ENCODE measurements around the gene CYB5A.
A peak's percentile ranks its signal among the peaks of the same experiment; 100 is the strongest.
"Not testable (repeated sequence)": the region's sequence is repeated elsewhere in the genome, so short reads cannot be mapped to it uniquely, and the experiment has no call there.

Gene CYB5A, protein sequence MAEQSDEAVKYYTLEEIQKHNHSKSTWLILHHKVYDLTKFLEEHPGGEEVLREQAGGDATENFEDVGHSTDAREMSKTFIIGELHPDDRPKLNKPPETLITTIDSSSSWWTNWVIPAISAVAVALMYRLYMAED

DNA sequence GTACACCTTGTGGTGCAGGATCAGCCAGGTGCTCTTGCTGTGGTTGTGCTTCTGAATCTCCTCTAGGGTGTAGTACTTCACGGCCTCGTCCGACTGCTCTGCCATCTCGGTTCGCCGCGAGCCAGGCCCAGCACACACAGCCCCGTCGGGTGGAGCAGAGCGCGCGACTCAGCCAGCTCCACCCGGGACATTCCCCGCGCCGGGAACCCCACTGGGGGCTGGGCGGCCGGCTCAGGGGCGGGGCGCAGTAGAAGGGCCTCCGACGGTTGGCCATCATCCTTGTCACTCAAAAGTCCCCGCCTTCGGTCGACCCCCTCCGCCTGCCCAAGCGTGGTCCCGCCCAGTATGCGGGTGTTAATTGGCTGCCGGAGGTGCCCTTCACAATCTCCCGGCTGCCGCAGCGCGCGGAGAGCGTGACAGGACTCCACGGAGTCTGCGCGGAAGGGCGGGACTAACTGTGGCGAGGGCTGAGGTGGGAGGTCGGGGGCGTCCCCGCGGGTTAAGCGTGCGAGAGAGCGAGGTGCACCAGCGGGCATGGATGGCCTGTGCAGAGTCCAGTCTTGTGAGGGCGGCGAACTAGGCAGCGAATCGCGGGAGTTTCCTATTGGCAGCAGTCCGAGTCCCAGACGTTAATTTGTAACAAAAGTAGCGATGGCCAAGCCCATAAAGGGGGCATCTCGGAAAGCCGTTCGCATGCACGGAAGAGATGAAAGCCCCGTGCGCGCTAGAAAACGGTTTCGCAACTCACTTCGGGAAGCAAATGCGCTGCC lies at the start of gene CYB5A:
Gene CYB5A, minus strand, starts transcription at position 193 of the 770 bp plus-strand sequence. Its CDS starts 88 bp downstream, at position 105.
- DNase-seq = no peak

DNA sequence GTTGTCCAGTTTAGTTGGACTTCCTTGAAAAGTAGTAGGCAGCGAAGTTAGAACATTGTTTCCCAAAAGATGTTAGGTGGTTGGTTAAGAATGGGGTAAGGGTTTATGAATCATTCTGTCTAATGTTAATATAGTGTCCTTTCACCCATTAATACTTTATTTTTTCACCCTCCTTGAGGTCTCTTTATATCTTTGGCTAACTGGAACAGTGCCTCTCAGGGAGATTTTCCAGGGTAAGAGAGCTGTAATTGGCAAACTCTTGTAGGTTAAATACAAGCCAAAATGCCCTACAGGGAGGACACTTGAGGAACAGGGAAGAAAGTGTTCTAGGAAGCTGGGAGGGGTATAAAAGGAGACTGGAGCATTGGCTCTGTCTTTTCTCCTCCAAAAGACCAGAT lies 46.1 kb upstream of the CYB5A start:
- no peak for DNase-seq

DNA sequence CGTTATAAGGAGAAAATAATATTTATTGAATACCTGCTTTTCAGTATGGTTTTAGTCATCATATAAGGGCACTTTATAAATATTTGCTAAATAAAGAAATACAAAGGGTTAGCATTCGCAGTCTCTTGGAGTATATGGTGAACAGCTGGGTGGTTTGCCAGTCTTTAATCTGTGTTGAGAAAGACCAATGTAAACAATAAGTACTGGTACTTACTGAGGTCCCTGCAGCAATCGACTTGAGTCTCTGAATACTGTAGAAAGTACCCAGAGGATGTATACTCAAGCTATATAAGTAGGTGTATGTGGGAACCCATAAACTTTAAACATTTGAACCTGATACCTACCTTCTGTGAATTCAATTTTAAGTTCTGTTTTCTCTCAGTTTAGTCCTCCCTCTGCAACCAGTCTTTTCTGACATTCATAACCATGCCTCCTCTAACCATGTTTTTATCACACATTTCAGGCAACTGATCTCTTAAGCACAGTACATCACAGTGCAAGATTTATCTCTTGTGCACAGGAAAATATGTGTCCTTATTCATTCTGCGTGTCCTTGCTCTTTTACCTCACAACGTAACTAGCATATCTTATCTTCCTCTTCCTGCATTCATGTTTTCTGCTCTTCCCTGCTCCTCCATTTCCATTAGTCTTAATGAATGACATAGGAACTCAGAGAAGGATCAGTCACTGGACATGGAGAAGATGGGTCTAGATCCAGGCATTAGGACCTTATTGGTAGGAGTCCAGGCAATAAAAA lies 45.6 kb upstream of the CYB5A start:
- no peak for DNase-seq

DNA sequence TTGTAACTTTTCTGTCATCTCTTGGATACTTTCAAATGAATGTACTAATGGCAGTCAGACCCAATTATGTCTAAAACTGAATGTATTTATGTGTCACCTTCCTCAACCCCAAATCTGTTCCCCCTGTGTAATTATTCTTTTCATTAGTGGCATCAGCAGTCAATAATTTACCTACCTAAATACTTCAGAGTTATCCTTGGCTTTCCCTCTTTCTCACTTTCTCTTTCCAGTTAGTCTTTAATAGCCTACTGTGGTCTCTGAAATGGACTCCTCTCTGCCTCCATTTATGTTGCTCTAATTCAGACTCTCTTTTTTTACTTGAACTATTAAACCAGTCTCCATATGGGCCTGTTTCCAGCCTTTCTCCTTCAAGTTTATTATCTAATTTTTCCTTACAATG lies 44.9 kb upstream of the CYB5A start:
- no peak for DNase-seq

DNA sequence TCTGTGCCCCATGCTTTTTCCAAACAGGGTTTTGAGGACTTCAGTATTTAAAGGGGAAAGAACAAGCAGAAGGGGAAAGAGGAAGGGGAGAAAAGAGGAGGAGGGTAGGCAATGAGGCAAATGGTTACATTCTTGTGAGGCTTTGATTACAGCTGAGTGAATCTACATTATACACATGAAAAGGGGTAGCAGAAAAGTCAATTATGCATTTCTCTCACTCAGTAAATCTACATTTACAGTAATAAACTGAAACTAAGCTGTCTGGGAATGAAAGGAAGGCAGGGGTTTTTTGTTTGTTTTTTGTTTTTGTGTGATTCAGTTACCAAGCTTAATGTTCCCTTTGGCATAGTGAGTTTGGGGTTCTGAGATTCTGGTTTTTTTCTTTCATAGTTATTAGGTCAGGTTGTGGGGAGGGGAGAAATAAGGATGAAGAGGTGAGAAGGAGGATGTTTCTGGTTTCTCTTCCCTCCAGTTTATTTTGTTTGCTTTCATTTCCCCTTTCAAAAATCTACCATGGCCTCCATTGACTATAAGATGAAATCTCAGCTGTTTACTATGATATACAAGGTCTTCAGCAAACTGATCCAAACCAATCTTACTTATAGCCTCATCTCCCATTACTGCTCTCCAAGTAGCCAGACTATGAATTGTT lies 42.6 kb upstream of the CYB5A start:
- peak; percentile 17 for DNase-seq

DNA sequence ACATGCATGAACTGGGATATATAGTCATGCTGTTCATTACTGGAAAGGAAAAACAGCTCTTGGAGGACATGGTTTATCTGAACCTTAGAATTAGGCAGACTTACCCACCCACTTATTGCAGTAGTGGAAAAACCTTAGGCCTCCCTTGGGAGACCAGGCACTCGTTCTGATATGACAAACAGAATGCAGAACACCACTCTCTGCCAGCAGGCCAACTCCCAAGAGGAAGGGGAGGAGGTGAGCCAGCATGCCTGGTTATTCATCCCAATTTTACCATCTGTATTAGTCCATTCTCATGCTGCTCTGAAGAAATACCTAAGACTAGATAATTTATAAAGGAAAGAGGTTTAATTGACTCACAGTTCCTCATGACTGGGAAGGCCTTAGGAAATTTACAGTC lies 41.3 kb upstream of the CYB5A start:
- DNase-seq = no peak

DNA sequence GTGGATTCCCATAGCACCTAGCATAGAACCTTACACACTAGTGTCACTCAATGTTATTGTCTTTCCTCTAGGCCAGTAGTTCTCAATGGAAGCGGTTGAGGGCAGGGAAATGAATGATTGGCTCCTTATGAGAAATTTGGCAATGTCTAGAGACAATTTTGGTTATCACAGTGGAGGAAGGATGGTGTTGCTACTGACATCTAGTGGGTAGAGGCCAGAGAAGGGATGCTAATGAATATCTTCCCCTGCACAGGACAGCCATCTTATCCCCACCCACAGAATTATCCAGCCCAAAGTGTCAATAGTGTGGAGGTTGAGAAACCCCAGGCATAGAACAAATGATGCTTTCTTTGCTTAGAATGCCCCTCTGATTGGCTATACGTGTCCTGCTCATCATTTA lies 39.6 kb upstream of the CYB5A start:
- DNase-seq = no peak

DNA sequence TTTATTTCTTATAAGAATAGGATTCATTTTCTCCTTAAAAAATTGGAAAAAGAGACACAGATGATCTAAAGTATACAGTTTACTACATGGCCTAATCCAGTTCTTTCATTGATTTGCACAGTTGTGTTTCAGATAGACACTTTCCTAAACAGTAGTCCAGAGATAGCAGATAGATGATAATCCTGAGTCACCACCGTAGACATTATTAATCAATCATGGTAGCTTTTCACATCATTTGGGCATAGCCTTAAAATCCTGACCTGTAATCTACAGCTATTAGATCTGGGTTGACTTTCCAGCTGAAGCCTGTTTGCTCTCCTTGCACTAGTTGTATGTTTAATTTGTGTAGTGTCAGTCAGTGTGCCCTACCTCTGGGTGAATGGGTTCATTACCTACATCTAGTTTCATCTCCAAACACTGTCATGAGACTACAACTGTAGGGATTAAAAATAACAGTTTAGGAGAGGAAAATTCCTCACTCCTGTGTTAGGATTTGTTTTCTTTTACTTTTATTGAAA lies 38.0 kb upstream of the CYB5A start:
- no peak for DNase-seq

DNA sequence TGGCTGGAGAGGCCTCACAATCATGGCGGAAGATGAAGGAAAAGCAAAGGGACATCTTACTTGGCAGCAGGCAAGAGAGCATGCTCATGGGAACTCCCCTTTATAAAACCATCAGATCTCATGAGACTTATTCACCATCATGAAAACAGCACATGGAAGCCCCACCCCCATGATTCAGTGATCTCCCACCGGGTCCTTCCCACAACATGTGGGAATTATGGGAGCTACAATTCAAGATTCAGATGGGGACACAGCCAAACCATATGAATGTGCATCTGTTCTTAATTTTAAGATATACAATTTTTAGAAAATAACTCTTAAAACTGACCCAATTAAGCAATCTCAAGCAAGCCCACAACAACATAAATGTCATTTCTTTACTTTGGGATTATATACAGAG lies 36.4 kb upstream of the CYB5A start:
- no peak for DNase-seq

DNA sequence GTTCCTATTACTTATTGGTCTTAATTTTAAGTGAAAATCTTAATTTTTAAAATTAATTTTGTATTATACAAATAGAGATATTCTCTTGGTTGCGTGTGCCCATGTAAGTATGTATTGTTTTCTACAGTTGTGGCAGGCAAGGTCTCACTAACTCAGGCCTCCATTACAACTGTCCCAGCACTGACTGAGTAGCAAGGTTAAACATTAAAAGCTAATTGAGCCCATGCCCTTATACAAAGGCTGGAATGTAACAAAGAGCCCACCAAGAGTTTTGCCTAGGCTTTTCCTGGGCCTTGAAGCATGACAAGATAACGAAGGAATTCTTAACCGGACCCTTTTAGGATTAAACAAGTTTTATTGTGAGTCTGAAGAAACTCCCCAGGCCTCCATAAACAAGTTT lies 35.0 kb upstream of the CYB5A start:
- not testable (repeated sequence) for DNase-seq

DNA sequence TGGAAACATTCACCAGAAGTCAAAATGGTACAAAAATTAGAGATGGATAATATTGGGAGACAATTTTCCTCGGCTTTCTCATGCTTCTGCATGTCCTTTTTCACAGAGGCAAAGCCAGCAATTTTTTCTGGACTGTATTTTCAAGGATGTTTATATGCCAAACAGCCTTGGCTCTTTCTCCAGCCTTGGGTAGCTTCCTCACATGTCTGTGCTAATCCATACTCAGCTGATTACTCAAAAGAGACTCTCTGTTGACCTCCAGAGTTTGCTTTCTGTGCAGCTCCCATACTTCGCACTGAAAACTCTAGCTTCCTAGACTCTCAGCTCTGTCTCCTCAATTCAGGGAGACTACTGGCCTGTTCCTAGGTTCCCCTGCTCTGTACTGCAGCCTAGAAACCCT lies 34.5 kb upstream of the CYB5A start:
- no peak for DNase-seq

DNA sequence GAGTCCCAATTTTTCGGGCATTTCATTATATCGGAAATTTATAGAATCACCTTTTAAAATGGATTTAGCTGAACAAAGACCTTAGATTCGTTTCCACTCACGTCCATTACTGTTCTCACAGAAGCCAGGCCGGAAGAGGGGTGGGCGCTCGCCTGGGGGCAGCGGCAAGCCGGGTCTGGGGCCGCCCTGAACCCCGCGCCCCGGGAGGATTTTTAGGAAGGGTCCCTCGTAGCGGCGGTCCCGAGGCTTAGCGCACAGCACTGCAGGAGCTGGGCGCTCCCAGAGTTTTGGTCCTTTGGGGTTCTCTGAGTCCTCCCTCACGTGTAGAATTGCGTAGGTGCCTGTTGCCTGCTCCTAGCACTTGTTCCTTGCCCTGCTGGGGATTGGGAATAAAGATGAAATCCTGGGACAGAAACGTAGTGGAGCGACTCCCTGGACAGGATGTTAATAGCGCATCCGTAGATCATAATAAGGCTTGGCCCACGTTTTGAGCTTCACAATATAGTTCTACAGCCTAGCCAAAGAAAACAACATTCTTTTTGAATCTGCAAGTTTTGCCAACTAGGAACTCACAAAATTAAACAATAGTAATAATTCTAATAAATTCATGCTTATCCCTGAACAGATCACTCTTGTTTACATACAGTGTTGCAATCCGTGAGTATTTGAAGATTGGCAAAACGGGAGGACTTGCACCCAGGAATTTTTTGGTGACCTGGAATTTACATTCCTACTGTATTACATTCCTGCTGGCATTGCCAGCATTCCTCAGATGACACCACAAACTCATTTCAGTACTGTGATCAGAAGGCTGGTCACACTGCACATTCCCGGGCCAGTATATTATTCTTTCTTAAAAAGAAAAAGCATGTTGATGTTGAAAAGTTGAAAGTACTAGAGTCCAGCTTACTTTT lies 24.8 kb upstream of the CYB5A start:
- DNase-seq = no peak

DNA sequence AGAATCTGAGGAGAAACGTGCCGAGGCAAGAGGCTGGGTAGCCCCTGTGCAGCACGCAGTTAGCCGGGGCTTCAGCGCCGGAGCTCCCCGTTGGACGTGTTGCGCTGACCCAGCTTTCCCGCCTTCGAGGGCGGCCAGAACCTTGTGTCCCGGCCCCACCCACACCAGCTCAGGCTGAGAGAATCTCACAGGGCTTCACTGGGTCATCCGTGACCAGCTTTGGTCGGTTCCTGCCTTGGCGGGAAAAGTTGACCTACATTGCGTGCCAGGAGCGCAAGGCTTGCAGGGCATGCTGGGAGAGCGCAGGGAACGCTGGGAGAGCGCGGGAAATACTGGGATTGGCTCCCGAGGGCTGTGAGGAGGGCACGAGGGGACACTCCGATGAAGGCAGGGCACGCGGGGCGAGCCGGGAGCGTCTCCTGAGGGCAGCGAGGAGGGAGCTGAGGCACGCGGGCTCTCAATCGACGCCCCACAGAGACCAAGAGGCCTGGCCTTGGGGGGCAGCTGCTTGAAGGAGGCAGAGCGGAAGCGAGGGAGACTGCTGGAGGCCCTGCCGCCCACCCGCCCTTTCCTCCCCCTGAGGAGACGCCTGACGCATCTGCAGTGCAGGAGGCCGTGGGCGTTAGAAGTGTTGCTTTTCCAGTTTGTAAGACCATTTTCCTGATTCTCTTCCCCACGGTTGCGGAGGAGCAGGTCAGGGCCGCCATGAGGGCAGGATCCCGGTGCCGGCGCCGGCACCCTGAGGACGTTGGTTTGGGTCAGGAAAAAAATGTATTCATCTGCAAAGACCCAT lies 23.9 kb upstream of the CYB5A start, which contains the start of gene C18orf63:
Gene C18orf63, plus strand, starts transcription at position 376 of the 793 bp plus-strand sequence. CDS start 2,027 bp downstream, outside the sequence.
- no peak for DNase-seq

DNA sequence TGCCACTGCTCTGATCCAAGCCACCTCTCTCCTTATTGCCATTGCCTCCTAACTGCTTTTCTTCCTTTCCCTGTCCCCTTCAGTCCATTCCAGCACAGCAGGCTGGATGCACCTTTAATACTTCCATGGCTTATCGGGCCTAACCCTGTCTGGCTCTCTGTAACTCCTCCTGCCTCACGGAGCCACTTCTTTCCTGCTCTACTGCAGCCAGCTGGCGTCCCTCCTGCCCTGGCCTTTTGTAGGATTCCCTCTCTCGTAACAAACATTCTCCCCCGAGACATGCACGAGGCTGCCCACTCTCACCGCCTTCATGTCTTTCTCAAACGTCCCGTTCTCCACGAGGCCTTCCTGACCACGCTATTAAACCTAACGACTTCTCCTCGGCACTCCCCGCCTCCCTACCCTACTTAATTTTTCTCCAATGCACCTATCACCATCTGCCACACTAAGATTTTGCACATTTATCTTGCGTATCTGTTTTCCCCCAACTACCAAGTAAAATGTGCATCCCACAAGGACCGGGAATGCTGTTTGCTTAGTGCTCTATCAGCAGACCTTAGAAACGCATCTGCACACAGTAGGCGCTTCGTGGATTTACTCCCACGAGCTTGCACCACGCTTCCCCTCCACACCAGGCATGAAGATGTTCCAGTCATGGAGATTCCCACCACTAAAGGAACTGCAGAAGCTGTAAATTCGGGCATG lies 23.1 kb upstream of the CYB5A start:
- DNase-seq = no peak

DNA sequence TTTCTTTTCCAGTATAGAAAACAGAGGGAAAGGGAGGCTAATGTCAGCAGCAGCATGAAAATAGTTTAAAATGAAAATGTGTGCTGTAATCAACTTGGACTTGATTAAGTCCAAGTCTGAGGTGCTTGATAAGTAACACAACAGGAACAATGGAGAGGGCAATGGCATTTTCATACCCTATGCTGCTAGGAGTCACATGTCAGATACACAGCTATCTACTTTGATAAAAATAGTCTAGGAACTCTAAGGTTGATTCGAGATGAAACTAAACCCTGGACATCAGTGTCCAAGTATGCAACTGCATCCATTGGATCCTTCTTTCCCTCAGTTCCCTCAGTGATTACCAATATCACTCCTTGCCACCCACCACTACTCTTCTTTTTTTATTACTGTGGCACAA lies 19.2 kb upstream of the CYB5A start:
- no peak for DNase-seq

DNA sequence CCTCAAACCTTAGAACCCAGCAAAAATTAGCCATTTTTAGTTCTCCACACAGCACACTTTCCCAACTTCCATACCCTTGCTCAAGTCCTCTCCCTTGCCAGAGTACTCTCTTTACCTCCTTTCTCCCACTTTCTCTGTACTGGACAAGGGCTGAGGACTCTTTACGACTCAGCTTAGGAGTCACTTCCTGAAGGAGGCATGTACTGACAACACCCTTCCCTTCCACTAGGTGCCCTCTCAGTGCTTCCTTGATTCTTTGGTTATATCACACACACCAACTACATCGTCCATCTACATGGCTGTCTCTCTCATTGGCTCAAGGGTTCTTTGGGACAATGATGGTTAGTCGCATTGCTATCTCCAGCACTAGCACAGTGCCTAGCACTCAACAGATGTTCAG lies 18.6 kb upstream of the CYB5A start:
- peak; percentile 36 for DNase-seq

DNA sequence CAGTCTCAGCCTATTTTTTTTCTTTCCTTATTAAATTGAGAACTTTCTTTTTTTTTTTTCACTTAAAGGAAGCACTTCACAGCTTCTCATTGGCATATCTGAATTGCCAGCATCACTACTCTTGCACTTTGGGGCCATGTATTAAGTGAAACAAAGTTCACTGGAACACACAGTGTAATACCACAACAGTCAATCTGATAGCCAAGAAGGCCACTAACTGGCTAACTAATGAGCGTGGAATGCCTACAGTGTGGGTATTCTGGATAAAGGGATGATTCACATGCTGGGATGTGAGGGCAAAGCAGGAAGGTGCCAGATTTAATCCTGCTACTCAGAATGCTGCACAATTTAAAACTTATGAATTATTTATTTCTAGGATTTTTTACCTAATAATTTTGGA lies 12.2 kb upstream of the CYB5A start:
- DNase-seq = no peak

DNA sequence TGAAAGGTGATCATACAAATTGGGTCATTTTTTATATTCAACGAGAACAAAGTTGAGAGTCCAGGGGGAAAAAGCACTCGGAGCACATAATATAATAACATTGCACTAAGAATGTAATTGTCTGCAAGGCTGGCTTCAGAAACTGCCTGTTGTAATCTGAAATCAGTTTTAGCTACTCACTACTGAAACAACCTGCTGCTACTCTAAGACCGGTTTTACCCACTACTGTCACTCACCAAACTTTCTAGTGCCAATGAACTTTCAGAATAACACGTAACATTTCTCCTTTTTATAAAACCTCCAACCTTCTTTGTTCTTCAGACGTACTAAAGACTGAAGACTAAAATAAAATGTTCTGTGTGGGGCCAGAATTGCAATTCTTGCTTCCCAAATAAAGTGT lies 11.5 kb upstream of the CYB5A start:
- no peak for DNase-seq

DNA sequence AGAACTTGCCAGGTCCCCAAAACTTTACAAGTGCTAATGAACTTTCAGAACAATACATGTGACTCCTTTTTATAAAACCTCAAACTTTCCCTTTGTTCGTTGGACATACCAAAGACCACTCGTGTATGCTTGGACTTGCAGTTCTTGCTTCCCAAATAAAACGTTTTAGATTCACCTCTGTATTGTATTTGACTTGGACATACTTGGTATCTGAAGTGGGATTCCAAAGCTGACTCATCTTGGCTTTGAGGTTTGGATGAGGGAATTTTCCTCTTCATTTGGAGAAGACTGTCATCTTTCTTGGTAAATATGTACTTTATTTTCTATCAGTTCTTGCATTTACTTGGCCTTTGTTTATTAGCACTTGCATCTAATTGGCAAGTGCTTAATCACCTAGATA lies 8.0 kb upstream of the CYB5A start:
- DNase-seq = no peak

DNA sequence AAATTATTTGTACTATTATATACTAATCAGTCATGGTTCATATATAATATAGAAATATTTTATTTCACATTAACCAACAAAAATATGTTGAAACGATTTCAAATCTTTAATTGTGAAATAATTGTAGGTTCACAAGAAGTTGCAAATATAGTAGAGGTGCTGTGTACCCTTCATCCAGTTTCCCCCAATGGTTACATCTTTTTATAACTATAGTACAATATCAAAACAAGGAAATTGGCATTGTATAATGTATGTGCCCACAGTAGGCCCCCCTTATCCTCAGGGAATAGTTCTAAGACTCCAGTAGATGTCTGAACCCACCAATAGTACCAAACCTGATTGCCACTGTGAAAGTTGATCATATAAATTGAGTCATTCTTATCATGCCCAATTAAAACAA lies 7.4 kb upstream of the CYB5A start:
- no peak for DNase-seq

DNA sequence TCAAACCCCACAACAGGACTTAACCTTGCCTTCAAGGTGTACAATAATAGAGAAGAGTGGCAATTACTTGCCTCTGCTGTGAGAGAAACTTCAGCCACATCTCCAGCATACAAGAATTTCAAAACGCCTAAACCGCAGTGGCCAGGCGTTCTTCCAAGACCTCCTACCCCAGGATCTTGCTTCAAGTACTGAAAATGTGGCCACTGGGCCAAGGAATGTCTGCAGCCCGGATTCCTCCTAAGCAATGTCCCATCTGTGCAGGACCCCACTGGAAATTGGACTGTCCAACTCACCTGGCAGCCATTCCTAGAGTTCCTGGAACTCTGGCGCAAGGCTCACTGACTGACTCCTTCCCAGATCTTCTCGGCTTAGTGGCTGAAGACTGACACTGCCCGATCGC lies 2.8 kb upstream of the CYB5A start:
- DNase-seq = no peak

All from RPMI8226 (cell line).